NCI-H2081 treated with DMSO at 0.1 percent for 48 hours (cell line): ENCODE measurements around the gene MKX.

Source experiments
- DNase-seq: peaks from one replicate; lab custom pipeline; 2025; lab: John Stamatoyannopoulos, UW

MKX gene

DNA sequence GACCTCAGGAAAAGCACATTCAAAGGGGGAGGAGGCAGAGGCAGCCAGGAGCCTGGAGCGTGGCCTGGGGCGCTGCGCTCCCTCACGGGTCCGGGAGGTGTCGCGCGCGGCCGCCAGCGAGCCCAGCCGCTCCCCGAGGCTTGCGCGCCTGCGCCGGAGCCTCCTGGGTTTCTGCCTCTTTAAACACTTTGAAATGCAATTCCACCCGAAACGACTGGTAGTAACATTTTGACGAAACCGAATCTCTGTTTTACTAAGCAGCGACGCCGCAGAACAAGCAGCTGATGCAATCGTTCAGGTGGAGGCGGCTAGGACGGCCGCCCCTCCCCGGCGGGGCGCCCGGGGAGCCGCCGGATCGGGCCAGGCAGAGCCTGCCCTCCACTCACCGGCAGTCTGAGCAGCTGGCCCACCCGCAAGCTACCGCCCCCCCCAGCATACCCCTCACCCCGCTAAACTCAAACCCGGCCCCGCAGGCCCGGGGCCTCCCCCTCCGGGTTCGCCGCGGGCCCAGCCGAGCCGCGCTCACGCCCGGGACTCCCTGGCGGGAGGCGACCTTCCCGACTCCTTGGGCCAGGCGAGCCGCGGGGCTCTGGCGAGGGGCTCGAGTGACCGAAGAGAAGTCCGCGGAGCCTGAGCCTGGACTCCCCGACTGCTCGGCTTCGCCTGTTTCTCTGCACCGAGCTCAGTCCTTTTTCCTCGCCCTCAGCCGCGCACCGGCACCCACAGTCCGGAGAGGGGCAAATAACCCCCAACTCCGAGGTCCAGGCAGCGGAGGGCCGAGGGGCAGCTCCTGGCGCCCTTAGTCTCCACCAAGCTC, 3.2 kb downstream of the MKX start:
- no peak for DNase-seq

DNA sequence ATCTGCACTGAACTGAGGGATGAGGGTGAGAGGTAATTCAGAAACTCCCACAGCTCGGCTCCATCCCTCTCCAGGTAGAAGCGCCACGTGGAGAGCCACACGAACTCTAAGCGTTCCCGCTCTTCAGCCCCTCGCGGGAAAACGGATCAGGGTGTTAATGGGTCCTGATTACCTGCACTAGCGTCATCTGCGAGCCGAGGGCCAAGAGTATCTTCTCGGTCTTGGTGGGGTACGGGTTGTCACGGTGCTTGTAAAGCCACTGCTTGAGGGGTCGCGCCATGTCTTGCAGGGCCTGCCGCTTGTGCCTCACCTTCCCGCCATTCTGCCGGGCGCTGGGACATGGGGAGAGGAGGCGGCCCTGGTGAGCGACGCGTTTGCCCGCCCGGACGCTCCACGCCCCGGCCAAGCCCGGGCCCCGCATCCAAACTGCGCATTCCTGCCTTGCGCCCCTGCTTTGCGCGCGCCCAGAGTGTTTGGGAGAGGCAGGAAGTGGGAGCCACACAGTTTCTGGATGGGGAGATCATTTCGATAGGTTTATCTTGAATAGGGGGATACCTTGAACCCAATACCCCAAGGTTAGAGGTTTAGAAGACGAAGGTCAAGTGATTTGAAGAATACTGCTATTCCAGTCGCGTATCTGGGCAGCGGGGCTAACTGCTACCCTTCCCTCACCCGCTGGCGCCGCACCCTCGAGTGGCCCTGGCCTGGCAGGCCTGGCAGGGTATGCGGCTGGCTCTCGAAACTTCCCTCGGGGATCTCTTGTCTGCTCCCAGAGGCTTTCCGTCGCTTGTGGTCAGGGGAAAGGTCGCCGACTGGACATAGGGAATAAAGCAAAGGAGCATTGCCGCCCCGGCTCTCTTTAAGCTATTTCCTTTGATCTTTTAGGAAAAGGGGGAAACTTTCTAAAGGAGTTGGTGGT, 4.2 kb downstream of the MKX start:
- no peak for DNase-seq

DNA sequence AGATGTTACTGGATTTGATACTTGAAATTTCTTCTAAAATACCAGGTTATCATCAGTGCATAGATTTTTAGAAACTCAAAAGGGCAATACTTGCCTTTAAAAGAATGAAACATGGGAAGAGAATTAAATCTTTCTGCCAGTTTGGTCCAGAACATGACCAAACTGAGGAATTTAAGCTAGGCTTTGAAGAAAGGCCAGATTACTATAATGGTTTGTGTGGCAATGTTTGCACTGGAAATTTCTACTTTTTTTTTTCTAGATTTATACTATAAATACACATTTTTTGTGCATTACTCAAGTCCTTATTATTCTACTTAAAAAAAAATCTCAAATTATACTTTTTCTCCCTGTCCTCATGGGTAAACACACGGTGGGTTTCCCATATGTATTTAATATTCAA, 9.2 kb downstream of the MKX start:
- no peak for DNase-seq

DNA sequence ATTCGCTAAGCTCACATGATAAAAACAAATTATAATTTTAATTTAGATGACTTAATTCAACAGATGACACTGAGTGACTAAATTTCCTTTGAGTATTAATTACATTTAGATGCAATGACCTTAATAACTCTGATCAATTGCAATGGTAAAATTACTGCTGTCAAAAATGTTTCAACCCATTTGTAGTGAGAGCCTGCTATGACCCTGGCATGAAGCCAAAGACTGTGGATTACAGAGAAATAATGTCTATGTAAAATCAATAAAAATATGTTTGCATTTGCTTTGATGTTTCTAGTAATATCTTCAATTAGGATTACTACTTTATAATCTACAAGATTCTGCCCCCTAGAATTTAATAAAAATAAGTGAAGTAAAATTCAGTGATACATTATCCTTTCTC, 15.6 kb downstream of the MKX start:
- DNase-seq = no peak

DNA sequence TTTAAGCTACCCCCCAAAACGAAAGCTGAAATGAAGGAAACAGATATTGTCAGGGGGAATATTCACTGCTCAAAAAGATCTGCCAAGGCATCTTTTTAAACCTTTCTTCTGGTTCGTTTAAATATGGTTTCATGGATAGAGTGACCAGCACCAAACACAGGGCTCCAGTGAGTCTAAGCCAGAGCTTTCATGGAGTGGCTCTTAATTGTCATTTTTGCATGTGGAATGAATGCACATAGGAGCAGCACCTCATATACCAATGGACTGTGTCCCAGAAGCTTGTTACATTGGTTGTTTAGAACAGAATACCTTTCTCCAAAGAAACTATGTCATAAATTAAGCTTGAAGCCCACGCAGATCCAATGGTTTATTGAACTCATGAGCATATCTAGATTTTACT, 17.3 kb downstream of the MKX start:
- no peak for DNase-seq

DNA sequence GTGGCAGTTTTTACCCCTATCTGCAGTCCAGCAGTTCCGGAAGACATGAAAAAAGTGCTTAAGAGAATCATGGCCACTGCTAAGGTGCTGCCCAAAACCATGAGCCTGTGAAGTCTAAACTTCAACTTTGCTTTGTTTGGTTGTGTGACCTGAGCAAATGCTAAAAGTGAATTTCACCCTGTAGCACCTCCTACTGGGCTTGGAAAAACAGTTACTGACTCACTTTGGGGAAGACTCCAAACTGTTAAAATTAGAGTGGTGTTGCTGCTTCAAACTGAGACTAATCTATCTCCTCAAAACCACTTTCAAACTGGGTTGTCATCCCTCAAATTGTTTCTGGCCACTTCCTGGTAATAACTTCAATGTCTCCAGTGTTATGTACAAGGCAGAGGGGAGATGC, 21.3 kb downstream of the MKX start:
- no peak for DNase-seq

DNA sequence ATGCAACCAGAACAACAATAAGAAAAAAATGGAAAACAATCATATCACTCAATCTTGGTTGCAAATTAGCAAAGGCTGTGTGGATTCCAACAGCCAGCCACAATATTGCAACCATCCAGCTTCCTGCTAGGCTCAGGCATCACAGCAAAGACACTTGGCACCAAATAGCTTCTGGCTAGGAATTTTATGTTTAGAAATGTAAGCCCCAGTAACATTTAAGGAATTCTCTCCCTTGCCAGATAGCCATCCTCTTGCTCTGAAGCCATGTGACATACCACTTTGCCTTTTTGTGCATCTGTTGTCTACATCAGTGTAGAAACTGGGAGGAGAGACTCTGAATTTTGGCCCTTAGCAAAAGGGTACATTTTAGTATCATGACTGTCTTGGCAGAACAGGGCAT, 22.2 kb downstream of the MKX start:
- no peak for DNase-seq

DNA sequence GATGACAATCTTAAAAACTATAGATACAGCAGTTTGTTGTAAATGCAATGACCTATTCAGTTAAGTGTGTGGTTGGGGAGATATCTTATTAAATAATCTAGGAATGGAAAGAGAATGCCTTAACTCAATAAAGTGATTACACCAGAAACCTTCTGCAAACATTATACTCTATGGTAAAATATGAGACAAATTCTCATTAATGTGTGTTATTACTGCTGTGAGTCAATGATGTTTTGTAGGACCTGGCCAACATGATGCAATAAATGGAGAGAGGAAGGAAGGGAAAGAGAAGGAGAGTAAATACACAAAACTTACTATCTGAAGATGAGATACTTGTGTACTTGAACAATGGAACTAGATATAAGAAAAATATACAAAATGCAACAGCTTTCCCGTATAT, 25.1 kb downstream of the MKX start:
- no peak for DNase-seq

DNA sequence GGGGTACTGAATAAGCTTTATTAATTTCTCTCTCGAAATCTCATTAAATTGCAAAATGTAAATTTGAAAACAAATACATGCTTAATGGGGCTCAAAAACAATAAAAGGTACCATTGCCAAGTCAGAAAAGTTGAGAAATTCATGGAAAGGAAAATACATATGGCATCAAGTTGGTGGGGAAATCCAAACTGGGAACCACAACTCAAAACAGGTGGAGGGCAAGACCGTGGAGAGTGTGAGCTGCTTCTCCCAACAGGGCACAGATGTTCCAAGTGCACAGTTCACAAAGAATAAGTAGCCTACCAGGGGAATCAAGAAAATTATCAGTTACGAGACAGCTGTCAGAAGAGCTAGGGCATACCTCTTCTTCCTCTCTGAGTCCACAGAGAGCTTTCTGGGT, 26.6 kb downstream of the MKX start:
- no peak for DNase-seq

DNA sequence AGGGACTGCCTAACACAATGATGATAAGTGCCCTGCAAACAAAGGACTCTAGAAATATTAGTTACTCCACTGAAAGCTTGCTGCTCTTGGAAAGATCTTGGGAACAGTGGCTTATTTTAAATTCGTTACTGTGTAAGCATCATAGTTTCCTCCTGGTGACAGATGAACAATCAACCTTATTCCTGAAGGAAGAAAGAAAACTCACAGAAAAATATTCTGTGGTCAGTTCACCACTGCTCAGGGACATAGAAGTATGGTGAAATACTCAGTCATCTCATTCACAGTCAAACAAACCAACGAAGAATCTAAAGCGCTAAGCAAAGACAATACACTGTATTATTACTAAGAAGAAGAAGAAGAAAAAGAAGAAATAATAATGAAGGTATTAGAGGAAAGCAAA, 27.8 kb downstream of the MKX start:
- DNase-seq = no peak

DNA sequence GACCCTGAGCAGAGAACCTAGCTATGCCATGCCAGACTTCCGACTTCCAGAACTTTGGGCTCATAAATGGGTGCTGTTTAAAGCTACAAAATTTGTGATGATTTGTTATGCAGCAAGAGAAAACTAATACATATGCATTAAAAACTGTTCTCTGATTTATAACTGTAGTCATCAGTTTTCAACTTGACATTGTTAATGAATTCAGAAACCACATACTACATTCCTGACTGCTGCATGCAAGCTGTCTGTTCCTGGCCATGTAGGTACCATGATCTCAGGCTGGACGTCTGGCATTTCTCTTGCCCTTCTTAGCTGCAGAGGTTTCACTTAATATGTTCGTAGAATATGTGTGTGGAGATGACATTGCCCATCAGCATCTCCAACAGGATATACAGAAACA, 28.4 kb downstream of the MKX start:
- DNase-seq = no peak

DNA sequence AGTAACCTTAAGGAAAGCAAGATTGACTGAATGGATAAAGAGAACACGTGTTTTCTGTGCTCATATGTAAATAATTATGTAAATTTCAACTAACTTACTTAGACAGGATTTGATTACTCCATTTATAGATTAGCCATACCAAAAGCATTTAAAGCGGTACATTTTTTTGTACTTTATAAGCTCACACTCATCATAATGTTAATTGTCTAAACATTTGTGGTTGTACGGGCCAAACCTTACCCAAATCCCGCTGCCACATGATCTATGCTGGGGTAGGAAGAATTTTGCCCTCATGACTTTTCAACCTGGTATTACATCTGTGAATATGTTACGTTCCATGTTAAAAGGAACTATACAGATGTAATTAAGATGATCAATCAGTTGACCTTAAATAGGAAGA, 29.1 kb downstream of the MKX start:
- DNase-seq = no peak

DNA sequence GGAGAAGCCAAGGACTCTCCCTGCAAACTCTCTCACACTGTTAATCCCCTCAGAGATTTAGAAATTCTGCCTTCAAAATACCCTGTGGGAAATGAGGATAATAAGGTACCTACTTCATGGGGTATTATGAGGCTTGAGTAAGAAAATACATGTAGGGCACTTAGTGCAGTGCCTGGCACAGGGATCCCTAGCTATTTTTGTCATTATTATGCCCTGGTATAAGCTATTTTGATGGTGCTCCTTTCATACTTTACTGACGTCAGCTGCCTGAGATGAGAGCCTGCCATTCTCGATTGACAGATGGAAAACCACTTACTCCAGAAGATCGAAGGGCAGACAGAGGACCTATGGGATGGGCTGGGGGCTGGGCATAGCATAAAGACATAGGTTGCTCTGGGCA, 30.1 kb downstream of the MKX start:
- DNase-seq = no peak

DNA sequence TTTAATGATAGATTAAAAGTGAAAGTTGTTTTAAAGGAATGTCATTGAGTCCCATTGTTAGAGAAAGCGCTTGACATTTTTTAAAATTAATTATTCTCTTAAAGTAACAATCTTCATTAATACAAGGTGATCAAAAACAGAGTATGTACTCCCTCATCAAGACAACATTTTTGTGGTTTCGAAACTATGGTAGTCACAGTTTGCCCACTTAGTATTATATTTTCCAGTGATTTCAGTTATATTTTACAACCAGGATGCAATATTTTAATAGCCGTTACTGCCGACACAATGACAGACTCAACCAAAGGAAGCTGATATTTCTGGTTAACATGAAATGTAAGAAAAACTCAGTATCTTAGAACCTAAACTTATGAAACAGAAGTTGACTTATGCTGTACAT, 31.3 kb downstream of the MKX start:
- no peak for DNase-seq

DNA sequence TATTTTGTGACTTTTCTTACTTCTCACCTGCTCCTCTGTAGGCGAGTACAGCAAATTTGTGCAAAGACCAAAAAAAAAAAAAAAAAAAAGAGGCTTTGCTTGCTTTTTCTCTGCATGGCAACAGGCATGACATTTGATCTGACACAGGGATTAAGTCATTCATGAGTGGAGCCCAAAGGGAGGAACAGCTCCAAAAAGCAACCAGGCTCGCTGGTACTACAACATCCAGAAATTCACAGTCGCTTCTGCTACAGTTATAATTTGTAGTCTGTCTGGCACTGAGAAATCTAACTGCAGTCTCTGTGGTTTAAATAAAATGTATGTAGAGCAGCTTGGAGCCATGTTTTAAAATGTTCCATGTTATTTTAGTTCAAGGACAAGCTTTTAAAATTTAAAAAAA, 31.7 kb downstream of the MKX start:
- DNase-seq = no peak

DNA sequence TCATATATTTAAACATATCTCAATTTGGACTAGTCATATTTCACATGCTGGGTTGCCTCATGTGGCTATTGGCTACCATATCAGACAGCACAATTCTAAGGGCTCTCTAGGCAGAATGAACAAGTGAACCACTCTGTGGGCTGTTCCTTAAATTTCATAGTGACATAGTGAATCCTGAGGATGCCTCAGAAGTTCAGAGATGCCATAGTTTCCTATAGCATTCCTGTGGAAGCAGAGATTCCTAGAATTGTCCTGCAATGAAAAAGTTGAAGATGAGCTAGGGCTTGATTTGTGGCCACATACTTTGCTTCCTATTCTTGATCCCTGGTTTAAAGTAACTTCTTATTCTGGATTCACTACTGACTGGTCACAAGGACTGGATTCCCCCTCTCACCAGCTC, 35.6 kb downstream of the MKX start:
- no peak for DNase-seq

DNA sequence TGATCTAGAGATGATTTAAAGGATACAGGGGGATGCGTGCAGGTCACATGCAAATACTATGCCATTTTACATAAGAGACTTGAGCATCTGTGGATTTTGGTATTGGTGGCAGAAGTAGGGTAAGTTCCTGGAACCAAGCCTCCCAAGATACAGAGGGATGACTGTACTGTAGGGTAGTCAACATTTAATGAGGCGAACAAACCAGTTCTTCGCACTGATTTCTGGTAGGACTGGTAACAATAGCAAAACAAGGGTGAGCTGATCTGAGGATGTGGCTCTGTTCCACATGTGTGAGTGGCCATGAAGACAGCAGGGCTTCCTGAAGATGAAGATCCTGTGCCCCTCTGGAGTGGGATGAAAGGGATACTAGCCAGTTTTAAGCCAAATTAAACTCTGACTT, 36.3 kb downstream of the MKX start:
- no peak for DNase-seq

DNA sequence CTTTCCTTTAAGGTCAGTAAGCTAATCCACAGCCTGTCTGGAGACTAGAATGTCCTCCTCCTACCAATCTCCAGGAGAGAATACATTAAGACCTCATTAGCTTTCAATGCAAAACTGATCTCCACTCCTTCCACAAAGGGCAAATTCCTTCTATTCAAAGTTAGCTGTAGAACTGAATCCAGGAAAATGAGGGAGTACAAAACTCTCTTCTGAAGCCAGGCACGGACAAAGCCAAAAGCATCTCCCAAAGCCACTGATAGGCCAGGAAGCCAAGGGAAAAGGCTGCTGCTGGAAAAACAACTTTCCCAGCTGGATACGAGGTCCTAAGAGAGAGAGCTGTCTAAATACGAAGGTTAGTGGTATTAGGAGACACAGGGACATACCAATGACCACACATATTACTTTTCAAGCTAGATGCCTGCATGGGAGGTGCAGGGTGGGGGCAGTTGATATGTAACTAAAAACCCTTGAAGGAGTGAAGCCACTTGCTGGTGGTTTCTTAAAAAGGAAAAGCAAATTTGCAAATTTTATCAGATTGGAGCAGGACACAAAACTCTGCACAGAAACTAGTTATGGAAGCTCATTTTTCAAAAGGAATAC, 43.6 kb downstream of the MKX start:
- no peak for DNase-seq

DNA sequence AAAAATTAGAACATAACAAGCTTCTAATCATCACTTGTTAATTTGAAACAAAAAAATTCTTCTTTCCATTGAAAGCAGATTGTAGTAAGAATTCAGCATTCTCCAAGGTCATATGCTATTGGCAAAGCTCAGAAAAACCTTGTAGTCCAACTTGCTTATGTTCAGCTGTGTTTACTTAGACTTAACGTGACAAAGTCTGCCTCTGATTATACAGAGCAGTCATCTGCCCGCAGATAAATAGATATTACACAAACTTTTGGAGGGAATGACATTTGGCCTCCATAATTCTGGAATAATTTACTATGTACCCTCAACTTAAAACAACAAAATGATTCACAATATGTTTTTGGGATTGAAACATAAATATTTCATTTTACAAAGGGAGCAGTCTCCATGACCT, 45.8 kb downstream of the MKX start:
- DNase-seq = no peak

DNA sequence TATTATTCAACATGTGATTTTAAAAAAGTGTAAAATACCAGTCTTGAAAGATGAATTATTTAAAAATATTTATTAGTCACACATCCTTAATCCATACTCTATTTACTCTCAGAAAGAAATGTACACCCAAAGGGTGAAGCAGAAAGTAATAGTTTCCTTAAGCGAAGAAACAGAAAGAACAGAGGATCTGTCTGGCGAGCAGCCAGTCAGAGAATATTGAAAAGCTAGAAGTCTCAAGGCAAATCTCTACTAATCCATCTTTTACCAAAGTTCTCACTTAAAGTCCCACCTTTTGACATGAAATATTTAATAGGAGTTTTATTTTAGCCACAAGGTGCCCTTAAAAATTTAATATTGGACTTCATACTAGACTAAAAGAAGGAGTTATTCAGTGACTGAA, 46.7 kb downstream of the MKX start:
- DNase-seq = no peak

DNA sequence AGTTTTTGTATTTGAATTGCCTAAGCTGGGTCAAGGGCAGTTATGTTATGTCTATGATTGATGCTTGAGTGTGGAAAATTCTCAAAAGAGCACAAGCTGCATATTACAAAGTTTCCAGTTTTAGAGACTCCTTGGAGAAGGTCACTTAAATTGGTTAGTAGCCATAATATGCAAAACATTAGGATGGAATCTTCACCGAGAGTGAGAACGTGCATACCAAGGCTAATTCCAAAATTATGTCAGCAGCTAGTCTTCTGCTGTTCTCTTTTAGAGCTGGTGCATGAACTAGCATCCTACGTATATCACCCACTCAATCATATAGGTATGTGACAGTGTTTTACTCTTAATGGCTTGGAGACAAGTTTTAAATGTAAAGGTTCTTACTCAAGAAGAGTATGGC, 49.2 kb downstream of the MKX start:
- no peak for DNase-seq

DNA sequence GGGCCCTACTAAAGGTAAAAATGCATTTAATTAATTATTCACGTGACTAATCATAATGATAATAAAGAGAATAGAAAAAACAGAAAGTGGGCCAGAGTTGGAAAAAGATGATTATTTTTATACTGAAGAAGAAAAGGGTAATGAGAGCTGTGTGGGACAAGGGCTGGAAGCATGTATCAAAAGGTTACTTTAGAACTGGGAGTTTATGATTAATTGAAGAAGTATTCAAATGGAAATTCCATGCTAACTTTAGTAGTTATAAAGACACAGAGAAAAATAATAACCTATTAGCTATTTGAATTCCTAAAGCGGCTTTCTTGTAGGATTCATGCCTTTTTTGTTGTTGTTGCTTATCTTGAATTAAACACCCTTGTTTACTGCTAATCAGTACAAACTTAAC, 49.9 kb downstream of the MKX start:
- no peak for DNase-seq

DNA sequence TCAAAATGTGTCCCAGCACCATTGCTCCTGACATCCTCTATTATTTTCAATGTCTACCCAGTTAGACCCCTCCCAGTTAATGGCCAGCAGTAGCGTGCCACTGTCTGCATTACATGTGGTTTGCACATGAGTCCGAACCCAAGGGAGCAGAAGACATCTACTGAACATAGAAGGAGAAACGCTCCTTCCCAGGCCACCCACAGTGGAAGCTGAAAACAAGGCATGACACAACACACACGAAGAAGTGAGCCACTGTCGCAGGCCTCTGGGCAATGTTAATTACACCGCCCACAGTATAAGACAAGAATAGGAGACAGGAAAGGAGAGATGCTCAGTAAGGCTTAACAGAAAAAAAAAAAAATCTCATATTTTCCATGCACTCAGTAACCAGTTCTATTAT, 50.5 kb downstream of the MKX start:
- no peak for DNase-seq
